K562 (cell line): ENCODE results near the gene ZCCHC8. TPM values are rescaled to one million over a fixed set of nuclear protein-coding genes. Genes with fewer than 3 reads are reported as not detected.

Experiments
- BACH1 ChIP-seq: fragments of 200-800 bp; sonication (Bioruptor generic); IDR thresholded peaks from 2 replicates; pipeline ENCODE4 v1.6.1; 2016; ENCODE audit warnings: missing genetic modification characterization, missing compliant biosample characterization
- BRD9 ChIP-seq: fragments of 450-650 bp; IDR thresholded peaks from 2 replicates; pipeline ENCODE4 v1.6.1; 2018; ENCODE audit warnings: low read depth; ENCODE audit not compliant: partially characterized antibody
- CHD2 ChIP-seq: IDR thresholded peaks from 2 replicates; pipeline ENCODE4 v1.6.1; 2011; ENCODE audit warnings: low read depth, low read length
- CREB3 ChIP-seq: fragments of 450-650 bp; conservative IDR thresholded peaks from 2 replicates; pipeline ENCODE4 v1.6.1; 2016; ENCODE audit warnings: missing genetic modification characterization, low read depth, mild to moderate bottlenecking, missing compliant biosample characterization, moderate library complexity
- E2F8 ChIP-seq: fragments of 450-650 bp; IDR thresholded peaks from 2 replicates; pipeline ENCODE4 v1.7.1; 2018; ENCODE audit warnings: mild to moderate bottlenecking, low read depth; ENCODE audit not compliant: partially characterized antibody
- FOXJ3 ChIP-seq: sonication (generic); formaldehyde crosslinking; IDR thresholded peaks from 2 replicates; pipeline ENCODE4 v1.4.0; 2020; ENCODE audit warnings: mild to moderate bottlenecking, missing genetic modification reagents
- FOXK1 ChIP-seq: sonication (generic); formaldehyde crosslinking; IDR thresholded peaks from 2 replicates; pipeline ENCODE4 v1.8.0; 2022; ENCODE audit warnings: missing genetic modification reagents, mild to moderate bottlenecking, borderline replicate concordance
- KDM5B ChIP-seq: fragments of 200-600 bp; sonication (generic); IDR thresholded peaks from 2 replicates; pipeline ENCODE4 v1.6.1; 2012; ENCODE audit warnings: low read depth, mild to moderate bottlenecking, moderate library complexity, low read length, control low read depth, inconsistent platforms; ENCODE audit not compliant: insufficient replicate concordance
- MAX ChIP-seq: sonication (generic); formaldehyde crosslinking; IDR thresholded peaks from 2 replicates; pipeline ENCODE4 v1.9.0; 2022; ENCODE audit warnings: mild to moderate bottlenecking, missing genetic modification reagents
- MECOM ChIP-seq: fragments of 250-450 bp; sonication (Bioruptor Pico); IDR thresholded peaks from 2 replicates; pipeline ENCODE4 v1.8.0; 2022; ENCODE audit warnings: inconsistent platforms
- NR3C1 ChIP-seq: sonication (generic); formaldehyde crosslinking; IDR thresholded peaks from 2 replicates; pipeline ENCODE4 v1.8.1; 2022; ENCODE audit warnings: missing genetic modification reagents
- SIN3A ChIP-seq, 2 experiments: fragments of 150-350 bp in 1 of 2; IDR thresholded peaks; 2 replicates each; pipeline ENCODE4 v1.6.1; 2011 to 2016; ENCODE audit warnings: borderline replicate concordance in 2 of 2, low read depth in 2 of 2, low read length in 2 of 2, mild to moderate bottlenecking in 2 of 2, moderate library complexity in 2 of 2; ENCODE audit not compliant: control insufficient read depth in 1 of 2
- SOX6 ChIP-seq: fragments of 450-650 bp; IDR thresholded peaks from 2 replicates; pipeline ENCODE4 v1.6.1; 2014; ENCODE audit warnings: mild to moderate bottlenecking
- SP1 ChIP-seq: sonication (generic); formaldehyde crosslinking; IDR thresholded peaks from 2 replicates; pipeline ENCODE4 v1.8.1; 2022; ENCODE audit warnings: mild to moderate bottlenecking, missing genetic modification reagents
- TAF9B ChIP-seq: fragments of 450-650 bp; IDR thresholded peaks from 2 replicates; pipeline ENCODE4 v1.6.1; 2018; ENCODE audit warnings: mild to moderate bottlenecking; ENCODE audit not compliant: partially characterized antibody
- ZNF197 ChIP-seq: fragments of 200-800 bp; sonication (Bioruptor generic); IDR thresholded peaks from 2 replicates; pipeline ENCODE4 v1.6.1; 2016; ENCODE audit warnings: low read depth, missing genetic modification characterization, missing compliant biosample characterization
- ZNF274 ChIP-seq: IDR thresholded peaks from 2 replicates; pipeline ENCODE4 v1.6.1; 2011; ENCODE audit warnings: low read depth, mild to moderate bottlenecking, low read length, moderate library complexity, borderline replicate concordance
- ZNF609 ChIP-seq: sonication (generic); formaldehyde crosslinking; IDR thresholded peaks from 2 replicates; pipeline ENCODE4 v1.8.1; 2023; ENCODE audit warnings: missing genetic modification reagents, mild to moderate bottlenecking, borderline replicate concordance
- polyA plus RNA-seq, 8 experiments: library from polyadenylated mRNA; depleted of rRNA in 4 of 8; stranded (reverse) in 5 of 8; unstranded in 3 of 8; fragments of >200 nt; fragmentation: Nextera tagmentation in 2 of 8; fragmentation: Illumina TruSeq in 1 of 8; extraction: Ambion mirVana in 2 of 8; extraction: Trizol in 1 of 8; gene quantifications; 2 replicates each; pipeline versions ENCODE4 v1.2.1 to v1.2.3, GENCODE V29; 2011 to 2014; ENCODE audit warnings: inconsistent platforms in 1 of 8, missing spikeins in 1 of 8
- total RNA-seq, 7 experiments: library from RNA; depleted of rRNA in 6 of 7; stranded (reverse); fragments of >200 nt in 6 of 7; fragmentation: Illumina TruSeq in 2 of 7; extraction: Trizol in 2 of 7; gene quantifications; 2 replicates each; pipeline versions ENCODE4 v1.2.1 to v1.2.3, GENCODE V29; 2011 to 2021; ENCODE audit warnings: low replicate concordance in 1 of 7

Gene ZCCHC8
- total and polyA plus RNA-seq, 9 of the 15 experiments (the other 6 are each of a cell fraction or from before 2014, with no cell fraction given): 14.8 to 50.9 (median 34.1) TPM

- peak; percentile 63 for TF ChIP-seq MAX (CRISPR knock-in tag)
- TF ChIP-seq BACH1 (tag): peak; percentile 47; the same call in 1 of the 2 replicates
- 0 out of 2 replicates have a peak, but pooled peaks have one; percentile 53 for TF ChIP-seq ZNF197
- TF ChIP-seq TAF9B: peak; percentile 93
- peak; percentile 84 for TF ChIP-seq CHD2
- peak; percentile 18; the same call in 1 of the 2 replicates for TF ChIP-seq FOXK1 (CRISPR knock-in tag)
- TF ChIP-seq E2F8: peak; percentile 100
- TF ChIP-seq SOX6: 0 out of 2 replicates have a peak, but pooled peaks have one; percentile 3
- TF ChIP-seq ZNF274: no peak
- TF ChIP-seq BRD9: peak; percentile 64
- TF ChIP-seq KDM5B: peak; percentile 97
- no peak for TF ChIP-seq NR3C1
- peak; percentile 89 to 94 for TF ChIP-seq SIN3A (IDR thresholded peaks at IDR 0.05; ENCODE audit: borderline replicate concordance in 2 of 2, control insufficient read depth in 1 of 2, low read depth in 2 of 2, low read length in 2 of 2)
- TF ChIP-seq CREB3 (tag): no peak
- no peak for TF ChIP-seq ZNF609
- TF ChIP-seq FOXJ3 (CRISPR knock-in tag): no peak
- no peak for TF ChIP-seq MECOM (CRISPR knock-in tag)
- TF ChIP-seq SP1 (CRISPR knock-in tag): peak; percentile 96
Observed at GRCh38 chr12:122526683-122527477, 26.1 kb upstream of the ZCCHC8 start, which contains the start of the genes KNTC1 and RSRC2 (continued).
